Stimulated activated CD8-positive, alpha-beta memory T cell treated with anti-CD3 and anti-CD28 coated beads, Interleukin-12 subunit alpha, Interleukin-12 subunit beta, amount 100 ng/mL, for 4 hours (primary cell): ENCODE measurements around the gene PEX26.
"Not testable (repeated sequence)": the region's sequence is repeated elsewhere in the genome, so short reads cannot be mapped to it uniquely, and the experiment has no call there.

Experiments
- DNase-seq: peaks from one replicate; pipeline ENCODE4 v3.0.0-alpha.2; 2020; ENCODE audit warnings: low read depth

Gene PEX26

GRCh38 chr22:18077639-18078328, at the start of gene PEX26:
Gene PEX26, plus strand, starts transcription at chr22:18077990. Its CDS starts 387 bp downstream, at chr22:18078377.
- DNase-seq, result peak; percentile 89

GRCh38 chr22:18028817-18029527, 48.8 kb upstream of the PEX26 start:
- no peak for DNase-seq

GRCh38 chr22:18029686-18030267, 48.0 kb upstream of the PEX26 start:
- DNase-seq, result no peak

GRCh38 chr22:18031695-18032454, 45.9 kb upstream of the PEX26 start:
- DNase-seq, result no peak

- DNase-seq, result no peak
These were observed 45.2 kb upstream of the PEX26 start for GRCh38 chr22:18032455-18033101.

- no peak for DNase-seq
These were observed 44.4 kb upstream of the PEX26 start for GRCh38 chr22:18033204-18033998.

- DNase-seq, result no peak
These were observed 43.7 kb upstream of the PEX26 start for GRCh38 chr22:18034076-18034475.

- DNase-seq, result no peak
These were observed 42.0 kb upstream of the PEX26 start for GRCh38 chr22:18035751-18036150.

- not testable (repeated sequence) for DNase-seq
These were observed 36.9 kb upstream of the PEX26 start for GRCh38 chr22:18040898-18041297.

- DNase-seq, result no peak
These were observed 35.1 kb upstream of the PEX26 start for GRCh38 chr22:18042685-18043084.

- DNase-seq, result no peak
These were observed 33.1 kb upstream of the PEX26 start for GRCh38 chr22:18044548-18045271.

- no peak for DNase-seq
These were observed 32.0 kb upstream of the PEX26 start for GRCh38 chr22:18045794-18046193.

- no peak for DNase-seq
These were observed 29.7 kb upstream of the PEX26 start for GRCh38 chr22:18048041-18048440.

- no peak for DNase-seq
These were observed 29.3 kb upstream of the PEX26 start for GRCh38 chr22:18048441-18048898.

GRCh38 chr22:18050065-18050464, 27.7 kb upstream of the PEX26 start:
- no peak for DNase-seq

- DNase-seq, result not testable (repeated sequence)
These were observed 26.7 kb upstream of the PEX26 start for GRCh38 chr22:18051113-18051512.

- DNase-seq, result not testable (repeated sequence)
These were observed 24.4 kb upstream of the PEX26 start for GRCh38 chr22:18053216-18053946.

- DNase-seq, result no peak
These were observed 22.1 kb upstream of the PEX26 start for GRCh38 chr22:18055619-18056160.

- DNase-seq, result no peak
These were observed 21.6 kb upstream of the PEX26 start for GRCh38 chr22:18056161-18056666.
